ENCODE data around the gene GNA15. TPM values are rescaled to one million over a fixed set of nuclear protein-coding genes. Genes with fewer than 3 reads are reported as not detected.
"Not testable (repeated sequence)": the region's sequence is repeated elsewhere in the genome, so short reads cannot be mapped to it uniquely, and the experiment has no call there.

Gene GNA15, protein sequence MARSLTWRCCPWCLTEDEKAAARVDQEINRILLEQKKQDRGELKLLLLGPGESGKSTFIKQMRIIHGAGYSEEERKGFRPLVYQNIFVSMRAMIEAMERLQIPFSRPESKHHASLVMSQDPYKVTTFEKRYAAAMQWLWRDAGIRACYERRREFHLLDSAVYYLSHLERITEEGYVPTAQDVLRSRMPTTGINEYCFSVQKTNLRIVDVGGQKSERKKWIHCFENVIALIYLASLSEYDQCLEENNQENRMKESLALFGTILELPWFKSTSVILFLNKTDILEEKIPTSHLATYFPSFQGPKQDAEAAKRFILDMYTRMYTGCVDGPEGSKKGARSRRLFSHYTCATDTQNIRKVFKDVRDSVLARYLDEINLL
- 10 to 100 TPM; 22.8 to 23.6 TPM for total RNA-seq

DNA sequence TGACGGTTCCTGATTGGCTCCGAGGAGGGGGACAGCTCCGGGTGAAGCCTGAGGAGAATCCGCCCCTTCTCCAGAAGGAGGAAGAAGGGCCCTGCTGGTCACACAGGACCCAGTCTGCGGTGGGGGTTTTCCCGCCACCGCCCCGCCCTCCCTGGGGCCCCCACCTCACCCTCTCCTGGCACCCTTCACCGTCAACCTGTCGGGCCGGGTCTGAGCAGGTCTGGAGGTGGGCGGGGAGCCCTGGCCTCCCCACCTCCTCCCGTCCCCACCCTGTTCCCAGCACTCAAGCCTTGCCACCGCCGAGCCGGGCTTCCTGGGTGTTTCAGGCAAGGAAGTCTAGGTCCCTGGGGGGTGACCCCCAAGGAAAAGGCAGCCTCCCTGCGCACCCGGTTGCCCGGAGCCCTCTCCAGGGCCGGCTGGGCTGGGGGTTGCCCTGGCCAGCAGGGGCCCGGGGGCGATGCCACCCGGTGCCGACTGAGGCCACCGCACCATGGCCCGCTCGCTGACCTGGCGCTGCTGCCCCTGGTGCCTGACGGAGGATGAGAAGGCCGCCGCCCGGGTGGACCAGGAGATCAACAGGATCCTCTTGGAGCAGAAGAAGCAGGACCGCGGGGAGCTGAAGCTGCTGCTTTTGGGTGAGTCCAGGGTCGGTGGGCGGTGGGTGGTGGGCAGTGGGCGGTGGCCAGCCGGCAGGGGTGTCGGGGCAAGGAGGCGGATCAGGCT, at the start of gene GNA15:
Gene GNA15, plus strand, starts transcription at position 73 of the 723 bp plus-strand sequence. Its CDS starts 418 bp downstream, at position 491.
- H3K9me3 Mint-ChIP-seq, result no peaks in the 10 kb centered on the region
- peak; percentile 48 for DNase-seq
- peaks cover 55% of the 10 kb centered on the region for H3K4me1 Mint-ChIP-seq
- peak within 1 kb of the TSS; percentile 83 for H3K27ac Mint-ChIP-seq
- peak within 1 kb of the TSS; percentile 75 for H3K4me3 Mint-ChIP-seq
- peaks cover 2% of the 10 kb centered on the region for H3K27me3 Mint-ChIP-seq
- ChIA-PET POLR2A (interaction anchor here (0.6 kb wide), 1 partner anchor 48 kb away, joined by 3 read pairs; no protein-coding TSS in a partner anchor), CTCF (interaction anchor here (0.9 to 1.3 kb wide), 3 partner anchors 8 to 32 kb away, joined by 3 read pairs; no protein-coding TSS in a partner anchor)
- H3K36me3 Mint-ChIP-seq (ENCODE audit: low read depth), result peaks cover 17% of the 10 kb centered on the region

DNA sequence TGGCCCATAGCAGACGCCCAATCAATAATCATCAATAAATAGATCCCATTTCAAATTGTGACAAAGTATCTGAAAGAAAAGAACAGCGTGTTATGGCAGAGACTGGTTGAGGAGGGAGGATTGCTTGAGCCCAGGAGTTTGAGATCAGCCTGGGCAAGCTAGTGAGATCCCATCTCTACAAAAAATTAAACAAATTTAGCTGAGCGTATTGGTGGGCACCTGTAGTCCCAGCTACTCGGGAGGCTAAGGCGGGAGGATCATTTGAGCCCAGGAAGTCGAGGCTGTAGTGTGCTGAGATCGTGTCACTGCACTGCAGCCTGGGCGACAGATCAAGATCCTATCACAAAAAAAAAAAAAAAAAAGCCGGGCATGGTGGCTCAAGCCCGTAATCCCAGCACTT, 48.1 kb upstream of the GNA15 start:
- POLR2A ChIA-PET, result no interaction called here
- Mint-ChIP-seq H3K4me1 (no peaks in the 10 kb centered on the region), H3K36me3 (ENCODE audit: low read depth) (no peaks in the 10 kb centered on the region), H3K9me3 (no peaks in the 10 kb centered on the region), H3K4me3 (no peak overlapping the region), H3K27ac (no peak overlapping the region), H3K27me3 (peaks cover 5% of the 10 kb centered on the region)
- CTCF ChIA-PET, result interaction anchor here (0.6 to 2.0 kb wide), 2 partner anchors 16 to 526 kb away, joined by 5 to 7 read pairs; no protein-coding TSS in a partner anchor
- no peak for DNase-seq

DNA sequence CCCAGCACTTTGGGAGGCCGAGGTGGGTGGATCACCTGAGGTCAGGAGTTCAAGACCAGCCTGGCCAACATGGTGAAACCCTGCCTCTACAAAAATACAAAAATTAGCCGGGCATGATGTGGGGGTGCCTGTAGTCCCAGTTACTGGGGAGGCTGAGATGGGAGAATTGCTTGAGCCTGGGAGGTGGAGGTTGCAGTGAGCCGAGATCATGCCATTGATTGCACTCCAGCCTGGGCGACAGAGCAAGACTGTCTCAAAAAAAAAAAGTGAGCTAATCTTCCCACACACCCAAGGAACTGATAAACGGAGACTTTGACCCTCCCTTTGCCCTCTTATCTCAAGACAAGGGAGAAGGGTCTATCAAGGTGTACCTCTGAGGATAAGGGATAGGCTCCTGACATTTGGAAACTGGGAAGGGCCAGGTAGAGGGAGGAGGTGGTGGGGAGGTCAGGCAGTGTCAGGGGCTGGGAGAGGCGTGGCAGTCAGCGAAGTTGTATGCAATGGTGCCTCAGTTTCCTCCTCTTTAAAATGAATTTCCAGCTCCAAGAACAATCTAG, 46.5 kb upstream of the GNA15 start:
- H3K36me3 Mint-ChIP-seq (ENCODE audit: low read depth); H3K4me1 Mint-ChIP-seq; POLR2A ChIA-PET; H3K27ac Mint-ChIP-seq; DNase-seq; H3K9me3 Mint-ChIP-seq; H3K27me3 Mint-ChIP-seq; H3K4me3 Mint-ChIP-seq: not testable (repeated sequence)
- CTCF ChIA-PET, result interaction anchor here (0.6 to 2.0 kb wide), 4 partner anchors 14 to 88 kb away, joined by 3 to 7 read pairs (median 6); no protein-coding TSS in a partner anchor

DNA sequence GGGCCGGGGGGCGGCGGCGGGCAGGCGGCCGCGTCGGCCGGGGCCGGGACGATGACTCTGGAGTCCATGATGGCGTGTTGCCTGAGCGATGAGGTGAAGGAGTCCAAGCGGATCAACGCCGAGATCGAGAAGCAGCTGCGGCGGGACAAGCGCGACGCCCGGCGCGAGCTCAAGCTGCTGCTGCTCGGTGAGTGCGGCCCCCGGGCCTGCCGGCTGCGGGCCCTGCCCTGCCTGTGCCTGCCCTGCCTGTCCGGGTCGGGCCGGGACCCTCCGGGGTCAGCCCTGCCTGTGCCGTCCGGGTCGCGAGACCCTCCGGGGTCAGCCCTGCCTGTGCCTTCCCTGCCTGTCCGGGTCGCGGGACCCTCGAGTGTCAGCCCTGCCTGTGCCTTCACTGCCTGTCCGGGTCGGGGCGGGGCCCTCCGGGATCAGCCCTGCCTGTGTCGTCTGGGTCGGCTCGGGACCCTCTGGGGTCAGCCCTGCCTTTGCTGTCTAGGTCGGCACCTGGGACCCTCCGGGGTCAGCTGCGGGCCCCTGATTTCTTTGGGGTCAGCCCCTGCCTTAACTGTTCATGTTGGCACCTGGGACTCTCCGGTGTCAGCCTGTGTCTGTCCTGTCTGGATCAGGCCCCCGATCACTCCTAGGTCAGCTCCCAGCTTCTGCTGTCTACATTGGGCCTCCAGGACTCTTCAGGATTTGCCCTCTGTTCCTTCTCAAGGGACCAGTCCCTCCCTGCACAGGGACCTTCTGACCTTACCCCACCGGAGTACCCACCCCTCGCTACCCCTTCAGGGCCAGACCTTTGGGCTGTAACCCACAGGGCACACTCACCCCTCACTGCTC, 41.0 kb upstream of the GNA15 start:
- peaks cover 35% of the 10 kb centered on the region for H3K27me3 Mint-ChIP-seq
- H3K4me3 Mint-ChIP-seq, result peak overlapping the region; percentile 52
- DNase-seq, result no peak
- ChIA-PET POLR2A (no interaction called here), CTCF (interaction anchor here (1.5 to 1.9 kb wide), 2 partner anchors 10 to 19 kb away, joined by 4 to 11 read pairs; no protein-coding TSS in a partner anchor)
- H3K27ac Mint-ChIP-seq, result peak overlapping the region; percentile 41
- H3K36me3 Mint-ChIP-seq (ENCODE audit: low read depth), result no peaks in the 10 kb centered on the region
- H3K9me3 Mint-ChIP-seq, result no peaks in the 10 kb centered on the region
- peaks cover 20% of the 10 kb centered on the region for H3K4me1 Mint-ChIP-seq

DNA sequence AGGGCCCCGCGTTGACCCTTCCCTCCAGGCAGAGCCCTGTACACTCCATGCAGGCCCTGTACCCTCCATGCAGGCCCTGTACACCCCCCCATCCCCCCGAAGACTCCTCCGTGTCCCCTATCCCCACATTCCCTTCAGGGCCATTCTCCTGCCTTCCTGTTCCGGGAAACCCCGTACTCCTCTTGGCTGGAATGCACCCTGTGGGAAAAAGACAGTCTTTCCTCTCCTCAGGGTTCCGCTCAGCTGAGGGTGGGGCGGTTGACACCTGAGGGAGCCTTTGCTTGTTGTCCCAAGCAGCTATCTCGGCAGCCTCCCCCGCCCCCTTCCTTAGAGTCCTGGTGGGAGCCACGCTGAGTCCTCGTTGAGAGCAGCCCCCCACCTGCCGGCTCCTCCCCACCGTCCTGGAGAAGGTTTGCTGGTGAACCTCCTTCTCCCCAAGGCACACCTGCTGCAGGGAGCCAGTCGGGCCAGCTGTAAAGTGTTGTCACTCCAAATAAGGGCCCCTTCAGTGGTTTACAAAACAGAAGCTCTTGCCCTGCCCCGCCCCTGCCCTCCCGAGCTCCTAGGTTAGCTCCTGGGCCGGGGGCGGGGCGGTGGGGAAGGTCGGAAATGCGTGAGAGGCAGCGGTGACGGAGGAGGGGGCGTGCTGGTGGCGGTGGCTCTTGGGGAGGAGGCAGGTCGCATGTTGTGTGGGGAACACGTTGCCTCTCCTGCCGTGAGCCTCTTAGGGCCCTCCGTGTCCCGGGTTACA, 40.2 kb upstream of the GNA15 start:
- no peaks in the 10 kb centered on the region for H3K9me3 Mint-ChIP-seq
- no peaks in the 10 kb centered on the region for H3K36me3 Mint-ChIP-seq (ENCODE audit: low read depth)
- peaks cover 40% of the 10 kb centered on the region for H3K27me3 Mint-ChIP-seq
- CTCF ChIA-PET, result interaction anchor here (1.5 to 1.9 kb wide), 2 partner anchors 9 to 20 kb away, joined by 4 to 11 read pairs; no protein-coding TSS in a partner anchor
- POLR2A ChIA-PET, result no interaction called here
- DNase-seq, result peak; percentile 33
- no peak overlapping the region for H3K27ac Mint-ChIP-seq
- peaks cover 20% of the 10 kb centered on the region for H3K4me1 Mint-ChIP-seq
- peak overlapping the region; percentile 52 for H3K4me3 Mint-ChIP-seq

DNA sequence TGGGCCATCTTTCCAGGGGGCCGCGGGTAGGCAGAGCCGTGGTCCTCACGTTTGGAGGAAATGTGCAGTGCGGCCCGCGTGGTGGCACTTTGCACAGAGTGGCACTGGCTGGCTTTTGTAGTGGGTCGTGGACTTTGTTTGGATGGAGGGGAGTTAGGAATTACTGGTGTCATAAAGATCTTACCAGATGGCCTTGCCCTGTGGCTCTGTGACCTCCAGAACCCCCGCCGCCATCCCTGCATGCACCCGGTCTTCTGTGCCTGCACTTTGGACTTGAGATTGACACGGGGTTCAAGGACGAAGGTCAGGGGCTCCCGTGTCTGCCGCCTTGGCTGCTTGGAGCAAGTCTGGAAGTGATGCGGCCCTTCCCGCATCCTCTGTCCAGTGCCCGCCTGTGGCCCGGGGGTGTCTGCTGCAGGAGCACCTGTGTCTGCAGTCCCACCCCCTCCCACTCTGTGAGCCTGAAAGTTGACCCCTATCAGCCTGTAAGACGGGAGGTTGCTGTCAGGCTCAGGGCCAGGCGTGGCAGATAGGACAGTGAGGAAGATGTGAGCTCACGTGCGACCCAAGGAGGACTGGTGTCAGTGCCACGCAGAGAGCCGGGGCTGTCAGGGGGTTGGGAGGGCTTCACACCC, 39.4 kb upstream of the GNA15 start:
- no peak overlapping the region for H3K4me3 Mint-ChIP-seq
- no peaks in the 10 kb centered on the region for H3K36me3 Mint-ChIP-seq (ENCODE audit: low read depth)
- H3K27me3 Mint-ChIP-seq, result peaks cover 43% of the 10 kb centered on the region
- DNase-seq, result no peak
- no peak overlapping the region for H3K27ac Mint-ChIP-seq
- POLR2A ChIA-PET, result no interaction called here
- CTCF ChIA-PET, result no interaction called here
- no peaks in the 10 kb centered on the region for H3K9me3 Mint-ChIP-seq
- H3K4me1 Mint-ChIP-seq, result peaks cover 20% of the 10 kb centered on the region

DNA sequence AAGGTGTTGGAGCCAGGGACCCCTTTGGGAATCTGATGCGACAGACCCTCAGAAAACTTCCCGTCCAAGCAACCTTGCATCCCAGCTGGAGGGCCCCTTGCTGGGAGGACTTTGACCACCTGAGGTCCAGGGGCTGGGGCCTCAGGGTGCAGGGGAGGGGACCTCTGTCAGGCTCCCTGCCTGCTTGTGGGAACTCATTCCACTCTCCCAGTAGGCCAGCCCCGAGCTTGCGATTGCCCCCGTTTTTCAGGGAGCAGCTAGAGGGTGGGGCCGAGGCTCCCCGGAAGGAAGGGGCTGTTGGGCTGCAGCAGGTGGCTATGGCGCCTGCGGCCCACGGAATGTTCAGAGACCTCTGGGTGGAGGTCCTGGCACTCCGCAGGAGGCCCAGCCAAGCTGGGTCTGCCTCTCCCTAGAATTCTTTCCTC, 38.9 kb upstream of the GNA15 start:
- ChIA-PET POLR2A (no interaction called here), CTCF (no interaction called here)
- peaks cover 43% of the 10 kb centered on the region for H3K27me3 Mint-ChIP-seq
- H3K4me3 Mint-ChIP-seq, result no peak overlapping the region
- no peaks in the 10 kb centered on the region for H3K36me3 Mint-ChIP-seq (ENCODE audit: low read depth)
- no peak overlapping the region for H3K27ac Mint-ChIP-seq
- H3K4me1 Mint-ChIP-seq, result peaks cover 20% of the 10 kb centered on the region
- DNase-seq, result no peak
- no peaks in the 10 kb centered on the region for H3K9me3 Mint-ChIP-seq

DNA sequence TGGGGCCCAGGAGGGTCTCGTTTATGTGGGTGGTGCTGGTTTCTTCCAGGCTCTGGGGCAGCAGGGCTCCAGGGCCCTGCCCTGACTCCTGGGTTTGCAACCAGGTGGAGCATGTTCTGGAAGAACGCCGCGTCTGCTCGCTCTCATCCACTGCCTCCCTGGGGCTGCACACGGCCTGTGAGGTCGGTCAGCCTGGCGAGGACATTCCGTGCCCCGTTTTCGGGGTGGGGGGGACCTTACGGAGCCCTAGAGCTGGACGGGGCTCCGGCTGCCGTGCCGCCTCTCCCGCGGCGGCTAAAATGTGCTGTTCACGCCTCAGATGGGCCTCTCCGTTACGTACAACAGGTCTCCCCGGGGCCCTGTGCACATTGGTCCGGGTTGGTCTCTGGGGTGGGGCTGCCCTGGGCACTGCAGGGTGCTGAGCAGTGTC, 38.4 kb upstream of the GNA15 start:
- CTCF ChIA-PET, result interaction anchor here (0.6 to 1.9 kb wide), 2 partner anchors 11 to 100 kb away, joined by 3 to 10 read pairs; no protein-coding TSS in a partner anchor
- H3K4me1 Mint-ChIP-seq, result peaks cover 20% of the 10 kb centered on the region
- H3K27me3 Mint-ChIP-seq, result peaks cover 41% of the 10 kb centered on the region
- no peak overlapping the region for H3K4me3 Mint-ChIP-seq
- POLR2A ChIA-PET, result no interaction called here
- no peaks in the 10 kb centered on the region for H3K9me3 Mint-ChIP-seq
- H3K27ac Mint-ChIP-seq, result no peak overlapping the region
- DNase-seq, result no peak
- no peaks in the 10 kb centered on the region for H3K36me3 Mint-ChIP-seq (ENCODE audit: low read depth)

DNA sequence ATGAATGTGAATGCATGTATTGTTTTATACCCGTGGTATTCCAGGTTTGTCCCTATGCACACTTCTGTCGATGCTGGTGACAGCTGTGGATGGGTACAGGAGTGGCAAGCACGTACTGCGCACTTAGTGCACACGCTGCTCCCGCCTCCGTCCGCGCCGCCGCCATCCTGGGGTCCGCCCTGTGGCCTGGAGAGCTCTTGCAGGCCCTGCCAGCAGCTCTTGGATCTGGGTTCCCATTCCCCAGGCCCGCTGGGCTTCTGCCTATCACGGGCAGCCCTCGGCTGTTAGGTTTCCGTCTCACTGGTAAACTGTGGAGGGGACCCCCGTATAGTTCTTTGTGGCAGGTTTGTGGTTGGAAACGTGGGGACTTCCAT, 37.7 kb upstream of the GNA15 start:
- Mint-ChIP-seq H3K4me1 (peaks cover 20% of the 10 kb centered on the region), H3K4me3 (no peak overlapping the region), H3K9me3 (no peaks in the 10 kb centered on the region), H3K27me3 (peaks cover 34% of the 10 kb centered on the region), H3K36me3 (ENCODE audit: low read depth) (no peaks in the 10 kb centered on the region), H3K27ac (no peak overlapping the region)
- ChIA-PET CTCF (interaction anchor here (0.6 to 1.9 kb wide), 2 partner anchors 11 to 100 kb away, joined by 3 to 10 read pairs; no protein-coding TSS in a partner anchor), POLR2A (no interaction called here)
- DNase-seq, result no peak

DNA sequence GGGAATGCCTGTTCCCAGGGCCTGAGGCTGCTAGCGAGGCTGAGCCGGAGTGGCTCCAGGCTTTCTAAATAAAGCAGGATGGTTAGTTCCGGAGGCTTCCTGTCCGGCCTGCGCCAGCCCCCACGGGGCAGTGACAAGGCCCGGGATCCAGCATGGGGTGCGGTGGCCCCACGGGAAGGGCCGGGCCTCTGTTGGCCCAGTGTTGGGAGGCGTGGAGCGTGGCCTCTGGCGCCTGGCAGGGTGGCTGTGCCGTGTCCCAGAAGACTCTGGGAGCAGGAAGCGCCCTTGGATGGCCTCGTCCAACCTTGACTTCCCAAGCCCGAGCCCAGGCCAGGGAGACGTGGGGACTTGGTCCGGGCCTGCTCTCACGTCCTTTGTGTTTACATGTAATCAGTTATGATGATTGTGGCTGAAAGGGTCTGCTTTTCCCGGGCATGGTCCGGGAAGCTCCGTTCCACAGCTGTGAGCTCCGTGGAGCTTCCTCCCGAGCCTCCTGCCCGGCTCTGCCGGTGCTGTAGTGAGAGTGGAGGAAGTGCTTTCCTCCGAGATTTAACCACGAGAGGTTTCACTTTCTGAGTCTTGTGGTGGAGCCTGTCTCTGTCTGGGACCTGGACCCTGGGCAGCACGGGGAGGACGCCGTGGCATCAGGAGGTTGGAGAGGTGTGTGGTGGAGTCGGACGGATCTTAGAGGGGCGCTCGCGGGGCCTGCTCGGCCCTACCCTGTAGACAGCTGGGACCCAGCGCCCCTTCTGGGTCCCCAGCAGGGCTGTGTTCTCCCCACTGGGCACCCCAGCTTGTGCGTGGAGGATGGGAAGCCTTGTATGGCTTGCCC, 37.1 kb upstream of the GNA15 start:
- Mint-ChIP-seq H3K27ac (no peak overlapping the region), H3K27me3 (peaks cover 34% of the 10 kb centered on the region), H3K4me1 (peaks cover 22% of the 10 kb centered on the region), H3K9me3 (no peaks in the 10 kb centered on the region), H3K36me3 (ENCODE audit: low read depth) (no peaks in the 10 kb centered on the region), H3K4me3 (no peak overlapping the region)
- POLR2A ChIA-PET, result no interaction called here
- CTCF ChIA-PET, result interaction anchor here (1.9 kb wide), 1 partner anchor 10 kb away, joined by 10 read pairs; no protein-coding TSS in a partner anchor
- peak; percentile 44 for DNase-seq
